ENCODE data around the gene ADCY4. TPM values are rescaled to one million over a fixed set of nuclear protein-coding genes. Genes with fewer than 3 reads are reported as not detected.

ADCY4 gene
- total and polyA plus RNA-seq, 2 of the 8 experiments (the other 6 are each of a cell fraction or from before 2014, with no cell fraction given), result 0.27 to 0.35 TPM

DNA sequence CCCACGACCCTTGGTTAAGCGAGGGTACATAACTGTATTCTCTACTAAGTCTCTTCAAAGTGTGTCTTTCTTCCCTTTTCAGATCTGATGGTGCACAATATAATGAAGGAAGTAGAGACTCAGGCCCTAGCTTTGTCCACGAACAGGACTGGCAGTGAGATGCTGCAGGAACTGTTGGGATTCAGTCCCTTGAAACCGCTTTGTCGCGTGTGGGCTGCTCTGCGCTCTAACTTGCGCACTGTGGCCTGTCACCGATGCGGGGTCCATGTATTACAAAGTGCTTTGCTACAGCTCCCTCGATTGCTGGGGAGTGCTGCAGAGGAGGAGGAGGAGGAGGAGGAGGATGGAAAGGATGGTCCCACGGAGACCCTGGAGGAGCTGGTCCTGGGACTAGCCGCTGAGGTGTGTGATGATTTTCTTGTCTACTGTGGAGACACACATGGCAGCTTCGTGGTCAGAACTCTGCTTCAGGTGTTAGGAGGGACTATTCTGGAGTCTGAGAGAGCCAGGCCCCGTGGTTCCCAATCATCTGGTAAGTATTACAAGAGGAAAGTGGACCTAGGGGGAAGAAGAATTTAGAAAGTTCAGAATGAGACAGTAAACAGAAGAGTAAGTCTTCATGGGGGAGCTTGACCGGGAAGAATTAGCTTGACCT lies 34.4 kb downstream of the ADCY4 start (continued):
- TF ChIP-seq ATF3 (IDR thresholded peaks at IDR 0.05; ENCODE audit: insufficient read depth, low read depth, low read length), result no peak
